CD4-positive, CD25-positive, alpha-beta regulatory T cell (primary cell): ENCODE data around the gene MYH14. TPM values are rescaled to one million over a fixed set of nuclear protein-coding genes. Genes with fewer than 3 reads are reported as not detected.

Experiments
- ATAC-seq, 2 donors: fragments of 150-1000 bp; cut with Tn5 transposase; one replicate each; pipeline ENCODE4 v1.10.0; 2021; ENCODE audit warnings: low read depth in 2 of 2, moderate number of reproducible peaks in 2 of 2, moderate library complexity in 1 of 2
- DNase-seq, 3 donors: peaks; one replicate each; pipeline versions ENCODE4 v3.0.0 to v3.0.0-alpha.2; 2012 to 2022; ENCODE audit warnings: mixed read lengths in 1 of 3
- H3K27ac ChIP-seq: one replicate; pipeline ENCODE4 v1.7.0; 2013; ENCODE audit warnings: mild to moderate bottlenecking, low read length; ENCODE audit not compliant: insufficient read depth, poor library complexity, severe bottlenecking
- H3K27me3 ChIP-seq: one replicate; pipeline ENCODE4 v1.7.0; 2013; ENCODE audit warnings: low read length; ENCODE audit not compliant: control insufficient read depth, insufficient read depth
- H3K36me3 ChIP-seq: one replicate; pipeline ENCODE4 v1.7.0; 2013; ENCODE audit warnings: mild to moderate bottlenecking, low read length, moderate library complexity; ENCODE audit not compliant: control insufficient read depth, insufficient read depth
- H3K4me1 ChIP-seq: 2 replicates; pipeline ENCODE4 v1.7.0; 2013; ENCODE audit warnings: mild to moderate bottlenecking, low read length; ENCODE audit not compliant: insufficient read depth, control insufficient read depth, poor library complexity, severe bottlenecking
- H3K4me3 ChIP-seq: one replicate; pipeline ENCODE4 v1.7.0; 2013; ENCODE audit warnings: low read depth, mild to moderate bottlenecking, low read length, moderate library complexity
- H3K9me3 ChIP-seq, 2 experiments: 1 replicate in 1 of 2; 2 replicates in 1 of 2; pipeline ENCODE4 v1.7.0; 2013; ENCODE audit warnings: low read length in 2 of 2, mild to moderate bottlenecking in 1 of 2, moderate library complexity in 1 of 2; ENCODE audit not compliant: control insufficient read depth in 2 of 2
- H3K27ac Mint-ChIP-seq, 3 donors: one replicate each; pipeline ENCODE4 v1.8.0; 2020 to 2022; ENCODE audit warnings: mild to moderate bottlenecking in 3 of 3, mixed read lengths in 3 of 3, moderate library complexity in 2 of 3
- H3K27me3 Mint-ChIP-seq: one replicate; pipeline ENCODE4 v1.8.0; 2022; ENCODE audit warnings: mild to moderate bottlenecking, mixed read lengths
- H3K36me3 Mint-ChIP-seq: one replicate; pipeline ENCODE4 v1.8.0; 2020; ENCODE audit warnings: mixed read lengths
- H3K4me1 Mint-ChIP-seq, 4 donors: one replicate each; pipeline ENCODE4 v1.8.0; 2020 to 2022; ENCODE audit warnings: mixed read lengths in 4 of 4, mild to moderate bottlenecking in 1 of 4
- H3K4me3 Mint-ChIP-seq, 4 donors: one replicate each; pipeline ENCODE4 v1.8.0; 2020 to 2022; ENCODE audit warnings: mild to moderate bottlenecking in 4 of 4, mixed read lengths in 4 of 4, moderate library complexity in 3 of 4
- H3K9me3 Mint-ChIP-seq, 7 donors: one replicate each; pipeline ENCODE4 v1.8.0; 2020 to 2022; ENCODE audit warnings: mixed read lengths in 7 of 7, mild to moderate bottlenecking in 3 of 7, moderate library complexity in 2 of 7
- polyA plus RNA-seq, 4 donors: library from polyadenylated mRNA; unstranded; fragments of 300-500 nt; fragmentation: Illumina TruSeq; gene quantifications; one replicate each; pipeline ENCODE4 v1.2.3, GENCODE V29; 2021
- total RNA-seq: library from RNA; stranded (reverse); gene quantifications from one replicate; pipeline ENCODE4 v1.2.3, GENCODE V29; 2022

Gene MYH14
- total and polyA plus RNA-seq, 5 donors from 2014 or later: not detected

DNA sequence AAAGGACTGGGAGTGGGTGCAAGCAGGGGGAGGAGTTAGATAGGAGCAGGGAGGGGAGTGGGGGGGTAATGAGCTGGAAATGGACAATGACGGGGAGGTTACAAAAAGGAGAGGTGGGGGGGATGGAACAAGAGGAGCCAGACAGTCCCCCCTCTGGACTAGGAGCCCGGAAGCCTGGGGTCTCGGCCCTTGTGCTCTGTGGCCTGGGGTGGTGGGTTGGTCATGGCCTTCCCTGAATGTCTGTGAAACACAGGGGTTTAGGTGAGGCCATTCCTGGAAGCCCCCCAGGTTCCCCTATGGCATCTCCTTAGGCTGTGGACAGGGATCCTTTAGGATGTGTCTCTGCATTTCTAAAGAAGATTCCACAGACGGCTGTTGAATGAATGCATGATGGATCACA lies 113.7 kb downstream of the MYH14 start:
- DNase-seq: no peak
- Histone ChIP-seq H3K9me3 (no peaks in the 10 kb centered on the region), H3K4me3 (no peak overlapping the region), H3K4me1 (peaks cover 3% of the 10 kb centered on the region), H3K27me3 (peaks cover 12% of the 10 kb centered on the region), H3K36me3 (no peaks in the 10 kb centered on the region), H3K27ac (no peak overlapping the region)
- H3K27ac Mint-ChIP-seq: no peak overlapping the region
- H3K4me3 Mint-ChIP-seq: no peak overlapping the region
- ATAC-seq: no peak
- H3K4me1 Mint-ChIP-seq: peaks cover 0 to 24% (median 2%) of the 10 kb centered on the region in 4 donors
- peaks cover 0 to 4% (median 0%) of the 10 kb centered on the region in 7 donors for H3K9me3 Mint-ChIP-seq
- H3K36me3 Mint-ChIP-seq: no peaks in the 10 kb centered on the region
- peaks cover 61% of the 10 kb centered on the region for H3K27me3 Mint-ChIP-seq

DNA sequence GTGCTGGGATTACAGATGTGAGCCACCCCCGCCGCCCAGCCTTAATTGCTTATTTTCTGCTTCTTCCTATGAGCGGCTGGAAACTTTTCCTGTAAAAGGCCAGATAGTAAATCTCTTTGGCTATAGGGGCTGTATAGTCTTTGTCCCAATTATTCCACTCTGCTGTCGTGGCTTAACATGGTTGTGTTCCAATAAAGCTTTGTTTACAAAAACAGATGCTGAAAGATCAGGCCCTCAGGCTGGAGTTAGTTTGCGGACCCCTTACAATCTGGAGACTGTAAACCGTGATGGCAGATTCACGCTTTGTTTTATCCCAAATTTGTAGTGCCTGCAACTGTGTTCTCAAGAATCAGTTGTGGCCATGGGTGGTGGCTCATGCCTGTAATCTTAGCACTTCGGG lies 115.0 kb downstream of the MYH14 start:
- Histone ChIP-seq H3K27me3 (peaks cover 7% of the 10 kb centered on the region), H3K9me3 (no peaks in the 10 kb centered on the region), H3K36me3 (no peaks in the 10 kb centered on the region), H3K27ac (no peak overlapping the region), H3K4me1 (peaks cover 3% of the 10 kb centered on the region), H3K4me3 (no peak overlapping the region)
- H3K9me3 Mint-ChIP-seq: peaks cover 0 to 7% (median 0%) of the 10 kb centered on the region in 7 donors
- ATAC-seq (no peak), DNase-seq (no peak)
- H3K36me3 Mint-ChIP-seq: no peaks in the 10 kb centered on the region
- H3K27me3 Mint-ChIP-seq: peaks cover 53% of the 10 kb centered on the region
- H3K4me3 Mint-ChIP-seq: no peak overlapping the region
- H3K27ac Mint-ChIP-seq: no peak overlapping the region
- H3K4me1 Mint-ChIP-seq: peaks cover 0 to 18% (median 5%) of the 10 kb centered on the region in 4 donors

DNA sequence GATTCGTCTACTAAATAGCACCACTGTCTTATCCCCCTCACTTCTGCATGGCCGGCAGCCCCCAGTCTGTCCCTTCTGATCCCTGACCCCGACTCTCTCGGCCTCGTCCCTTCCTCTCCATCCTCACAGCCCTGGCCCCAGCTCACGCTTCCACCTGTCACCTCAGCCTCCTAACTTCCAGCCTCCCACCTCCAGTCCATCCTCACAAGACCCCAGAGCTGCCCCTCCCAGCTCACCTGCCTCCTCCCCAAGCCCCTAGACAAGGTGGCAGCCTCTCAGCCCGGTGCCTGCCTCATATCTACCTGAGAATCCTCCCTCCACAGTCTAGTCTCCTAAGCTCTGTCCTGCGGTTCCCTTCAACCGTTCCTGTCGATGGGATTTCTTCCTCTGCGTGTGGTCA lies 115.7 kb downstream of the MYH14 start:
- H3K27ac ChIP-seq: no peak overlapping the region
- peaks cover 51% of the 10 kb centered on the region for H3K27me3 Mint-ChIP-seq
- H3K4me1 Mint-ChIP-seq: peaks cover 0 to 13% (median 5%) of the 10 kb centered on the region in 4 donors
- H3K36me3 Mint-ChIP-seq: no peaks in the 10 kb centered on the region
- peaks cover 0 to 5% (median 0%) of the 10 kb centered on the region in 7 donors for H3K9me3 Mint-ChIP-seq
- no peaks in the 10 kb centered on the region for H3K9me3 ChIP-seq
- ATAC-seq (no peak), DNase-seq (no peak)
- H3K36me3 ChIP-seq: no peaks in the 10 kb centered on the region
- H3K4me3 ChIP-seq: no peak overlapping the region
- peaks cover 3% of the 10 kb centered on the region for H3K4me1 ChIP-seq
- no peak overlapping the region for H3K4me3 Mint-ChIP-seq
- no peak overlapping the region for H3K27ac Mint-ChIP-seq
- peaks cover 3% of the 10 kb centered on the region for H3K27me3 ChIP-seq

DNA sequence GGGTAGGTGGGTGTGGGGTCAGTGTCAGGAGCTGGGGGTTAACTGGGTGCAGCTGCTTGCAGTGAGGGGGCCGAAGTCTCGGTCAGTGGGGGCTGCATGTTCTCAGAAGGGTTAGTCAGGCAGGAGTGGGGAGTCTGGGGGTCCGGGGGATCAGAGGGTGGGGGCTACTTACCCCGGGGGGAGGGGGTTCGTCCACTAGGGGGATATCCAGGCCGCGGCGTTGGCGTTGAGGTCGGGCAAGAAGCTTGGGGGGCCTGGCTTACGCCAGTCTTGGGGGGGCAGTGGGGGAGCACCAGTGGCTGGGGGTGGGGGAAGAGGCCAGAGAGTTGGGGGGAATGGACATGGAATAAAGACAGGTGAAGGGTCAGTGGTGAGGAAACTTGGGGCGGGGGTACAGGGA lies 116.6 kb downstream of the MYH14 start:
- Histone ChIP-seq H3K27ac (no peak overlapping the region), H3K27me3 (peaks cover under 1% of the 10 kb centered on the region), H3K4me3 (no peak overlapping the region), H3K36me3 (no peaks in the 10 kb centered on the region), H3K9me3 (no peaks in the 10 kb centered on the region), H3K4me1 (peaks cover 3% of the 10 kb centered on the region)
- H3K9me3 Mint-ChIP-seq: peaks cover 0 to 3% (median 2%) of the 10 kb centered on the region in 7 donors
- no peak overlapping the region for H3K4me3 Mint-ChIP-seq
- ATAC-seq (no peak), DNase-seq (no peak)
- no peak overlapping the region for H3K27ac Mint-ChIP-seq
- peaks cover 0 to 13% (median 9%) of the 10 kb centered on the region in 4 donors for H3K4me1 Mint-ChIP-seq
- H3K36me3 Mint-ChIP-seq: no peaks in the 10 kb centered on the region
- H3K27me3 Mint-ChIP-seq: peaks cover 53% of the 10 kb centered on the region

DNA sequence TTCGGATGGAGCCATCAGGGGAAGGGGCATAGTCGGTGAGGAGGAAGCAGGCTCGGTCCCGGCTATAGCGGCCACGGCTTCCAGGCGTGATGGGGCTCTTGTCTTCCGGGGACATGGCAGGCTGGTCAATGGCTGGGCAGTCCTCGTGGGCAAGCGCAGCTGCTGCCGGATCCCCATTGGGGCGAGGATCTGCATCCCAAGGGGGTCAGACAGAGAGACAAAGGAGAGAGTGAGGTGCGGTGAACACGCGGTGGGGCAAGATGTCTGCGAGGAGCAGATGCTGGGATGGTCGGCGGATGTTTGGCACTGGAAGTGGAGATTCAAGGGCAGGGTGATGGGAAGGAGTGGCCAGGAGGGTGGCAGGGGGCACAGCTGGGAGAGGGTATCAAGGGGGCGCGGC lies 117.2 kb downstream of the MYH14 start:
- Histone ChIP-seq H3K4me1 (peaks cover 3% of the 10 kb centered on the region), H3K27me3 (no peaks in the 10 kb centered on the region), H3K36me3 (no peaks in the 10 kb centered on the region), H3K4me3 (no peak overlapping the region), H3K27ac (no peak overlapping the region), H3K9me3 (no peaks in the 10 kb centered on the region)
- peaks cover 50% of the 10 kb centered on the region for H3K27me3 Mint-ChIP-seq
- no peak overlapping the region for H3K27ac Mint-ChIP-seq
- H3K9me3 Mint-ChIP-seq: peaks cover 0 to 3% (median 2%) of the 10 kb centered on the region in 7 donors
- DNase-seq (no peak), ATAC-seq (no peak)
- H3K4me1 Mint-ChIP-seq: peaks cover 0 to 15% (median 10%) of the 10 kb centered on the region in 4 donors
- no peaks in the 10 kb centered on the region for H3K36me3 Mint-ChIP-seq
- H3K4me3 Mint-ChIP-seq: no peak overlapping the region

DNA sequence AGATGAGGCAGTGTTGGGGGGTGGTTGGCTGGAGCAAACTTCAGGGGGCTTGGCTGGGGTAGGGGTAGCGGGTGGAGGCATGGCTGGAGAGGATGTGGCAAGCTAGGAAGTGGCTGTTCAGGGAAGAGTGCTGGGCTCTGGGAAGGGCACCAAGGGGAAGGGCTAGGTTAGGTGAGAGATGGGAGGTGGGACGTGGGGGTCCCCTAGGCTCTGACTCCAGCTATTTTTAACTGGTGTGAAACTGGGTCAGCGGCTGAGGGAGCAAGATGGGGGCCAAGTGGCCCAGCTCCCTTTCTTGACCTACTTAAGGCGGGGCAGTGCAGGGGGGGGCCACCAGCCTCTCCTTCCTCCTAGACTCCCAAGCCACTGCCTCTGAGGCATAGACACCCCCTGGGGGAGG lies 118.4 kb downstream of the MYH14 start:
- no peak overlapping the region for H3K4me3 Mint-ChIP-seq
- ATAC-seq (no peak), DNase-seq (no peak)
- H3K27me3 Mint-ChIP-seq: peaks cover 47% of the 10 kb centered on the region
- Histone ChIP-seq H3K27me3 (no peaks in the 10 kb centered on the region), H3K4me1 (peaks cover 12% of the 10 kb centered on the region), H3K9me3 (peaks cover 0 to 3% of the 10 kb centered on the region in 2 experiments), H3K27ac (no peak overlapping the region), H3K4me3 (no peak overlapping the region), H3K36me3 (no peaks in the 10 kb centered on the region)
- no peaks in the 10 kb centered on the region for H3K36me3 Mint-ChIP-seq
- peaks cover 0 to 19% (median 11%) of the 10 kb centered on the region in 4 donors for H3K4me1 Mint-ChIP-seq
- H3K27ac Mint-ChIP-seq: no peak overlapping the region
- H3K9me3 Mint-ChIP-seq: peaks cover 0 to 5% (median 2%) of the 10 kb centered on the region in 7 donors

DNA sequence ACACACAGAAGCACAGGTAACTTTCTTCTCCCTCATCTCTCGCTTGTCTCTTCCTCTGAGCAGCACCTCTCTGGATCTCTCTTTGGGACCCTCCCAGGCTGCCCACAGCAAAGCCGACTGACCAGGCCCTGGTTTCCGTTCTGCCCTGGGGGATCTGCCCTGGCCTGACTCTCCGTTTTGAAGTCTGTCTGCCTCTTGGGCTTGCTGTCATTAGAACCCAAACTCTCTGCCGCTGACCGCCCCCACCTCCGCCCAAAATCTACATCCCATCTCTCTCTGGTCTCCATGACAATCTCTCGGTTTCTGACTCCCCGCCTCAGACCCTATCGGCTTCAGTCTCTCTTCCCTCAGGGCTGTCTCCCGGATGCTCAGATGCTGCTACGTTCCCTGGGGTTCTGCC lies 118.8 kb downstream of the MYH14 start:
- no peak overlapping the region for H3K4me3 Mint-ChIP-seq
- H3K27me3 ChIP-seq: peaks cover 4% of the 10 kb centered on the region
- ATAC-seq: no peak
- no peaks in the 10 kb centered on the region for H3K36me3 ChIP-seq
- H3K4me3 ChIP-seq: no peak overlapping the region
- H3K9me3 Mint-ChIP-seq: peaks cover 0 to 9% (median 2%) of the 10 kb centered on the region in 7 donors
- peaks cover 51% of the 10 kb centered on the region for H3K27me3 Mint-ChIP-seq
- peaks cover 0 to 23% (median 15%) of the 10 kb centered on the region in 4 donors for H3K4me1 Mint-ChIP-seq
- peak overlapping the region in 1 of 3 donors; percentile 83 for H3K27ac Mint-ChIP-seq
- no peak overlapping the region for H3K27ac ChIP-seq
- peaks cover 16% of the 10 kb centered on the region for H3K4me1 ChIP-seq
- DNase-seq: no peak
- peaks cover 0 to 3% of the 10 kb centered on the region in 2 experiments for H3K9me3 ChIP-seq
- peaks cover 2% of the 10 kb centered on the region for H3K36me3 Mint-ChIP-seq
